Retinal pigment epithelial cell (primary cell): Measurements from ENCODE around the gene KCTD10.
"Not testable (repeated sequence)": the region's sequence is repeated elsewhere in the genome, so short reads cannot be mapped to it uniquely, and the experiment has no call there.

Experiments
- DNase-seq: peaks from one replicate; pipeline ENCODE4 v3.0.0-alpha.2; 2010; ENCODE audit warnings: low read depth
- H3K4me3 ChIP-seq: 2 replicates; pipeline ENCODE4 v1.5.1; 2011; ENCODE audit warnings: mild to moderate bottlenecking, low read length, control low read depth, moderate library complexity
- CTCF ChIP-seq: conservative IDR thresholded peaks from 2 replicates; pipeline ENCODE4 v1.5.1; 2011; ENCODE audit warnings: low read depth, low read length, control low read depth, inconsistent platforms

Gene KCTD10

GRCh38 chr12:109433618-109434017, 43.5 kb downstream of the KCTD10 start:
- H3K4me3 ChIP-seq = no peak overlapping the region
- no peak for DNase-seq
- TF ChIP-seq CTCF = peak; percentile 42

GRCh38 chr12:109432842-109433304, 44.2 kb downstream of the KCTD10 start:
- peak; percentile 43 for DNase-seq
- H3K4me3 ChIP-seq = no peak overlapping the region
- TF ChIP-seq CTCF = peak; percentile 99

- H3K4me3 ChIP-seq = no peak overlapping the region
- no peak for TF ChIP-seq CTCF
- no peak for DNase-seq
Measured at GRCh38 chr12:109432431-109432830, 44.7 kb downstream of the KCTD10 start.

- H3K4me3 ChIP-seq = no peak overlapping the region
- DNase-seq = no peak
- no peak for TF ChIP-seq CTCF
Measured at GRCh38 chr12:109430244-109430643, 46.9 kb downstream of the KCTD10 start.

- not testable (repeated sequence) for DNase-seq, H3K4me3 ChIP-seq
Measured at GRCh38 chr12:109428804-109429203, 48.3 kb downstream of the KCTD10 start.

- peak; percentile 100 for TF ChIP-seq CTCF
- peak; percentile 31 for DNase-seq
- no peak overlapping the region for H3K4me3 ChIP-seq
Measured at GRCh38 chr12:109428037-109428629, 49.0 kb downstream of the KCTD10 start.

GRCh38 chr12:109423392-109423791, 53.7 kb downstream of the KCTD10 start:
- TF ChIP-seq CTCF = no peak
- no peak for DNase-seq
- H3K4me3 ChIP-seq = no peak overlapping the region
